GM19240 (cell line): Measurements from ENCODE around the gene ACAD11.
"Not testable (repeated sequence)": the region's sequence is repeated elsewhere in the genome, so short reads cannot be mapped to it uniquely, and the experiment has no call there.

ENCODE experiments used
- DNase-seq: peaks from one replicate; pipeline ENCODE4 v3.0.0; 2011; ENCODE audit warnings: low spot score; ENCODE audit not compliant: insufficient read length

The ACAD11 gene

DNA sequence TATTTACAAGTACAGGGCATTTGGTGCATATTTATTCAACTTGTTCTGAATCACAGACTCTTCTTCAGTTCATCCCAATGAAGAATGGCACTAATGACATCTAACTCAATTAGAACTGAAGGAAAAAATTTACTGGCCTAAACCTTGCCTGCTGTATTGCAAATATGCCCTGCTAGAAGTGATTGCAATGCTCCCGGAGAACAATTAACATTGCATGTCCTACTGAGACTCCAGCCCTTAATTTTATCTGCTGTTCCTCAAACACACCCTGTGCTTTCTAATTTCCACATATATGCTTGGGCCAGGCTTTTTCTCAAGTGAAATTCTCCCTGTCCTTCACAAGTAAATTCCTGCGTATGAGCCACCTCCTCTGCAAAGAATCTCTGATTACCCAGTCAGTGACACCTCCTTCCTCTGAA, 54.2 kb downstream of the ACAD11 start:
- no peak for DNase-seq

DNA sequence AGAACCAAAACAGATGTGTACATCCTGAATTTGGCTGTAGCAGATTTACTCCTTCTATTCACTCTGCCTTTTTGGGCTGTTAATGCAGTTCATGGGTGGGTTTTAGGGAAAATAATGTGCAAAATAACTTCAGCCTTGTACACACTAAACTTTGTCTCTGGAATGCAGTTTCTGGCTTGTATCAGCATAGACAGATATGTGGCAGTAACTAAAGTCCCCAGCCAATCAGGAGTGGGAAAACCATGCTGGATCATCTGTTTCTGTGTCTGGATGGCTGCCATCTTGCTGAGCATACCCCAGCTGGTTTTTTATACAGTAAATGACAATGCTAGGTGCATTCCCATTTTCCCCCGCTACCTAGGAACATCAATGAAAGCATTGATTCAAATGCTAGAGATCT, 59.0 kb downstream of the ACAD11 start:
- not testable (repeated sequence) for DNase-seq

DNA sequence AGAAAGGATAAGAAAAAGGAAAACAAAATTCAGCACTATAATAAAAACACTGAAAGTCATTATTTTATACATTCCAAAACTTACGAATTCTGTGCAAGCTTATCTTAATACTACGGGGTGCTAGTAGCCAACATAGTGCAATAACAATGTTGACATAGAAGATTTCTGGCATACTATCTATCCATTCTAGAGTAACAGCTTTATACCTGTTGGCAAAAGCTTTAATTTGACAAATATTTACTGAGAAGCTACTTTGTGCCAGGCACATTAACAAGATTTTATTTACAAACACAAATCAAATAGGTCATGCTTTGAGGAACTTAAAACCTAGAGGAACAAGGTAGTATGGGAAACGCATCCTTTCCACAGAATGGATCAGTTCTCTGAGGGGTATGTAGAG, 61.4 kb downstream of the ACAD11 start:
- no peak for DNase-seq

DNA sequence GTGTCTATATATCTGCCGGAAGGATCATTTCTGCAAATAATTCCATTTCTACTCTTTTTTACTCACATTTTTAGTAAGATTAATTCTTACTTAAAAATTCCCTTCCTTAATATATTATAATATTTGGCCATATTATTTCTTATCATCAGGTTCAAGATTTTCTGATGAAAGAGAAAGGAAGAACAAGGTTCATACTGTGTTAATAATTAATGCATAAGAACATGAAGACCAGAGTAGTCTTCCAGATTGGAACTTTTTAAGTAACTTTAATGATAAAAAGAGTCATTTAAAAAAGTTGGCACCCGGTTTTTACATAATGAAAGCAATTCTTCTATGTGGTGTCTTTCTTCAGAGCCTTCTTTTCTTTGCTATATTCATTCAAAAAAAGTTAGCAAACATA, 61.9 kb downstream of the ACAD11 start:
- DNase-seq, result no peak

DNA sequence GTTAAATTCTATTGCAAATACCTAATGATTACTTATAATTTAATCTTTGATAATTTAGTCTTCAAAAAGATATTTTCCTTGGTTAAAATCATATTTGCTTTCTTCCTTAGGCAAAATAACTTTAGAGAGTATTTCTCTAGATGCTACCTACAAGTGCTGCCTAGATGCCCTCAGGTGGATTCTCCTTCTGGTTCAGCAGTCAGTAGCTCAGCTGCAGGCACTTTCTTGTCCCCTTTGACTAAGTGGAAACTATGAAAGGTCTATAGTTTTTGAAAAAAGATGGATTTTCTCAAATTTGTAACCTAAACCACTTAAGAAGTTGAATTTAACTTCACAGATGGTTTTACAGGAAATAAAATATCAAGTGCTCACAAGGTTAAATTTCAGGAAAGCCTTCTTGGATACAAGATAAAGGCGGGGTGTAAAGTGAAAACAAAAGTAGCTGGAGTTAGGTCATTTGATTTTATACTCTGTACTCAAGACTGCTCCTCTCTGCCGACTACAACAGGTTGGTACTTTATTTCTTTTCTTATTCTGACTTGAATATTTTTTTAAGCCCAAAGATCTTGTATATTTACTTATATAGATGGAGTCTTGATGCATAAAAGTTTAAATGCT, 62.7 kb downstream of the ACAD11 start, which contains the start of gene ACKR4:
ACKR4 (plus strand) TSS at position 455 of the 618 bp plus-strand sequence. CDS start 3,128 bp downstream, outside the sequence.
- no peak for DNase-seq

DNA sequence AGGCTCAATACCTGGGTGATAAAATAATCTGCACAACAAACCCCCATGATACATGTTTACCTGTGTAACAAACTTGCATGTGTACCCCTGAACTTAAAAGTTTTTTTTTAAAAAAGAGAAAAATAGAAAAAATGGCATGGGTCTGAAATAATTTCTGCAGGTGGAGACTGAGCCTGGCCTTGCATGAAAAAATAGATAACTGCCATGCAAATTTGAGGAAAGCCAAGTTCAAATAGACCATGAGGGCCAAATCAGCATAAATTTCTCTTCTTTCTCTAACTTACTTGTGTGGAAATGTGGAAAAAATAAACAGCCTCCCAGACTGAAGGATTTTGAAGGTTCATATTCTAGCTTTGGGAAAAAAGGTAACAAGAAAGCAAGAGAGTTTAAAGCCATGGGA, 63.3 kb downstream of the ACAD11 start:
- no peak for DNase-seq

DNA sequence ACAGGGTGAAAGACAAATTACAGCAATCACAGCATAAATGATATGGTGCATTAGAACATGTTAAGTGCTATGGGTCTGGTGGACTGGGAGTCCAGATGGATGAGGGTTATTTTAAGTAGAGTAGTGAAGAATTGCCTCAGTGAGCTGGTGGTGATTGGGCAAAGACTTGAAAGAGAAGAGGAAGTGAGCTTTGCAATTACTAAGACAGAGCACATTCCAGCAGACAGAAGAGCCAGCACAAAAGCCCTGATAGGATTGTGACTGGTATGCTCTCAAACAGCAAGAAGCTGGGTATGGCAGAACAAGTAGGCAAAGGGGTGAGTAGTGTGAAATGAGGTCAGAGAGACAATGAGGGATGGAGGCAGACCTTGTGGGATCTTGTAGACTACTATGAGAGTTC, 64.6 kb downstream of the ACAD11 start:
- no peak for DNase-seq

DNA sequence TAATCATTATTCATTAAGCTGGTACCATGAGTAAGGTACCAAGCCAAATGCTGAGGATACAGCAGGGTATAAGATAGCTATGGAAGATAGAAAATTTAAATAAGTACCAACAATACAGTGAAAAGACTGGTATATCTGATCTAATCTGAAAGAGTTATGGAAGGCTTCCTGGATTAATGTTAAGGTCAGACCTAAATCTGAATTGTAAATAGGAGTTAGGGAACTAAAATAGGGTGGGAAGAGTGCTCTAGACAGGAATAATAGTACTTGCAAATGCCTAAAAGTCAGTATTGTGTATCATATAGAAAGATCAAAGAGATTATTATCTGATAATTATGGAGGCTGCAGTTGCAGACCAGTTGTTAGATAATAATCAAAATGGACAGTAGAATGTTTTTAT, 65.1 kb downstream of the ACAD11 start:
- no peak for DNase-seq

DNA sequence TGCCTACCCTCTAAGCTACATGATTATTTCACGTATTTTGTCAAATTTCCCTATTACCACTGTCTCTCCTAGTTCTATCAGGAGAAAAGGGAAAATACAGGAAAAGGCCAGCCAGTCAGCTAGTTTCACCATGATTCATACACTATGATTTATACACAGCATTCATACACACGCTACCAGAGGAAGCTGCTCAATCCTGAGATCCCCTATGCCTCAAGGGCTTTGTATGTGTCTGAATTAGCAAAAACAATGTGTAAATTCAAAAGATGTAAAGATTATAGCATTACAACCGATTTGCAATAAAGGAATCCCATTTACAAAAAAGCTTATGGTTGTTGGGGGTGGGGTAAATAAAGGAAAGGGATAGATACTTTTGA, 65.7 kb downstream of the ACAD11 start:
- DNase-seq, result no peak

DNA sequence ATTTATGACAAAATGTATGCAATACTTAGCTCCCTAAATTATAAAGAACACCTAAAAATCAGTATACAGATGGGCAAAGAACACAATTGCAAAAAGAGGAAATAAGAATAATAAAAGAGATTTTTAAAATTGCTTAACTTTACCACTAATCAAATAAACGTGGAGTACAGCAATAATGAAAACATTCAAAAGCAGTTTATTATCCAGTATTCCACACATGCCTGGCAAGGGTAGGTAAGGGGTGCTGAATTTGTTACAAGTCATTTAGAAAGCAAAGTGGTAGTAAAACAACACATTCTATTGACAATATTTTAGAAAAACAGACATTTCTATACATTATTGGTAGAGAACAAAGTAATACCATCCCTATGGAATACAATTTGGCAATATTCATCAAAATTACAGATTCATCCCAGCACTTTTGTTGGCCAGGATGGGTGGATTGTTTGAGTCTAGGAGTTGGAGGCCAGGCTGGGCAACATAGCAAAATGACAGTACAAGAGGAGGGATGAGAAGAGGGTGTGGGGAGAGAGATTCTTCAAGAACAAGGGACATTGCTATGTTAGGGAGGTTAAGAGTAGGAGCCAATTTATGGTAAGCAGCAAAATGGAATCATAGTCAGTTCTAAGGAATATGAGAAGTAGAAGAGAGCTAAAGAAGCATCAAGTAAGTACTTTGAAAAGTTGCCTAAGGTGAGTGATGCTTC, 66.2 kb downstream of the ACAD11 start:
- DNase-seq, result no peak

DNA sequence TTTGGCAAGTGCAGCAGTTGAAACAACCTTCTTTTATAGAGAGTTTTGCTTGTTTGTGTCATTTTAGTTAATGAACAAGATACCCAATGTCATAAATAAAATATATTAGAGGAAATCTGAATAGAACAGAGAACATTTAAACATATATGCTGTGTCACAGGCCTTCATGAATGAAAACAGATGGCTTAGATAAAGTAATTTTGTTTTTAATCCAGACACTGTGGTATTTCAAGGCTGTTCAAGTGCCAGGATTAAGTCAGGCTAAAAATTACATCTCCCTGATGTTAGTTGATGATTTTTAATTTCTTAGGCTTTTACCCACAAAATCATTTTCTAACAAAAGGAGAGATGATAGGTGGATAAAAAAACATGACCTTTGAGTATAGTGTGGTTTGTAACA, 67.4 kb downstream of the ACAD11 start:
- DNase-seq, result no peak

DNA sequence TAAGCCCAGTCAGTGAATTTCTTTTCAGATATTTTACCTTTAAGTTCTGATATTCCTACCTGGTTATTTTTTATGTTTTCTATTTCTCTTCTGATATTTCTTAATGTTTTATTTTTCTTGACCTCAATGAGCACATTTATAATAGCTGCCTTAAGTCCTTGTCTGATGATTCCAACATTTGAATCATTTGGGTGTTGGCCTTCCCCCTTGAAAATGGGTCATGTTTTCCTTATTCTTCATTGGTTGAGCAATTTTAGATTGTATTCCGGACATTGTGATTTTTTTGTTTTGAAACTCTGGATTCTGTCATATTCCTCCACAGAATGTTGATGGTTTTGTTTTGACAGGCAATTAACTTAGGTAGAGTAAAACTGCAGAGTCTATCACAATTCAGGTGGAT, 72.2 kb downstream of the ACAD11 start:
- DNase-seq, result no peak

DNA sequence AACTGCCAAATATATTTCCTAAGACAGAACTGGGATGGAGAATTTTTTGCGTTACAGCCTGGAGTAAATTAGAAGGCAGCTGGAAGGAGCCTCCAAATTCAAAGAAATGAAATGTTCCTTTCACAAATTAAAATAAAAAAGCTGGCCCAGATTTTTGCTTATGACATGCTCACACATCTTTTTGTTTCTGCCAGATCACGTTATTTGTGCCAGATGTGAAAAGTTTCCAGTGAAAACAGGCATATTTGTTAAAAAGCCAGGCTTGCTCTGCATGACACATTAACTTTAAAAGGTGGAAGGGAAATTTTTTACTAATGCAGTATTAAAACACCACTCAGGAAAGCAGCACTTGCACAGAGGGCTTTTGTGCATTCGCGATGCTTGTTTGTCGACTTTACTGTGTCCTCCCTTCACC, 85.8 kb downstream of the ACAD11 start:
- DNase-seq, result no peak

DNA sequence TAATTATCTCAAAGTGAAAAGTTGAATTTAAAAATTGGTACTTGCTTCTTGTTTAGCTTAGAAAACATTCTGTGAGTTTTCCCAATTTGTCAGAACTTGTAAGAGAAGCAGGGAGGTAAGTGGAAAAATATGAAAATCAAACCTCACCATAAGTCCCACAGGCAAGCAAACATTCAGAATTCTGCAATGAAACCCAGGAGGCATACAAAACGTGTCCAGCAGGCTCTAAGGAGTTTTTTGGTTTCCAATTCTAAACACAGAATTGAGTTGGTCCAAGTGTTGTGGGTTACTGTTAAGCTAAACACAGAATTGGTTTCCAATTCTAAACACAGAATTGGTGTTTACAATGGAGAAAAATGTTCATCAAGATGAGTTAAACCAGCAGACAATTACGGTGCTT, 89.6 kb downstream of the ACAD11 start:
- no peak for DNase-seq

DNA sequence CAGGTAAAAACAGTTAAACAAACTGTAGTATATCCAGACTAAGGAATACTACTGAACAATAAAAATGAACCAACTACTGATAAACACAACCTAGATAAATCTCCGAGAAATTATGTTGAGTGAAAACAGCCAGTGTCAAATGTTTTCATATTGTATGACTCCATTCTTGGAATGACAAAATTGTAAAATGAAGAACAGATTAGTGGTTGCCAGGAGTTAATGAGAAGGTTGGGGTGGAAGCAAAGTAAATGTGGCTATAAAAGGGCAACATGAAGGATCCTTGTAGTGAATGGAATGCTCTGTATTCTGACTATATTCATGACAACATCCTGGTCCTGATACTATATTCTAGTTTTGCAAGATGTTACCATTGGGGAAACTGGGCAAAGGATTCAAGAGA, 90.0 kb downstream of the ACAD11 start:
- no peak for DNase-seq

DNA sequence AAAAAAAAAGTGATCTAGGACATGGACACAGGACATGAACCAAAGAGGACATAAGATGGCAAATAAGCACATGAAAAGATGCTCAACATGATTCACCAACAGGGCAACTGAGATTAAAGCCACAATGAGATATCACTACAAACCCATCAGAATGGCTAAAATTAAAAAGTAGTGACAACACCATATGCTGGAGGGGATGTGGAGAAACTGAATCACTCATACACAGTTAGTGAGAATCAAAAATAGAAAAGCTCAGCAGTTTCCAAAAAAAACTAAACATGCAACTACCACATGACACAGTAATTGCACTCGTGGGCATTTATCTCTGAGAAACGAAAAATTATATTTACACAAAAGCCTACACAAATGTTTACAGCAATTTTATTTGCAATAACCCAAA, 90.5 kb downstream of the ACAD11 start:
- no peak for DNase-seq

DNA sequence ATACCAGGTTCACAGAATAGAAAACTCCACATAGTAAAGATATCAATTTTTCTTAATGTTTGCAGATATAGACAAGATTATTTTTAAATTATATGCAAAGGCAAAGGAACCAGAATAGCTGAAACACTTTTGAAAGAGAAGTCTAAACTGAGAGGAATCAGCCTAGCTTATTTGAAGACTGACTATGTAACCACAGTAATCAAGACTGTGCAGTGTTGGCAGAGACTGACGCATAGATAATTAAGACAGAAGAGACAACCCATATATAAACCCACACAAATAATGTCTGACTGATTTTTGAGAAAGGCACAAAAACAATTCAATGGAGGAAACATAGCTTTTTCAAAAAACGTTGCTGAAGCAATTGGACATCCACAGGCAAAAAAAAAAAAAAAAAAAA, 91.2 kb downstream of the ACAD11 start:
- DNase-seq, result no peak

DNA sequence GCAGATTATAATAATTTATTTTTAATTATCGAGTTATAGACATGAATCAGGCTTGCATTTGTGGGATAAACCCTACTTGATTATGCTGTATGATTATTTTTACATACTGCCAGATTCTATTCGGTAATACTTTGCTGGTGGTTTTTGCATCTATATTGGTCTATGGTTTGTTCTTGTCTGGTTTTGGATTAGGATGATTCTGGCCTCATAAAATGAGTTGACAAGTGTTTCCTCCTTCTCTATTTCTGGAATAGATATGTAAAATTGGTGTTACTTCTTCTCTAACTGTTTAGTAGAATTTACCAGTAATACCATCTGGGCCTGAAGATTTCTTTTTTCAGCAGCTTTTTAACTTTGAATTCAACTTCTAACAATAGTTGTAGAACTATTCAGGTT, 95.5 kb downstream of the ACAD11 start:
- DNase-seq, result no peak

DNA sequence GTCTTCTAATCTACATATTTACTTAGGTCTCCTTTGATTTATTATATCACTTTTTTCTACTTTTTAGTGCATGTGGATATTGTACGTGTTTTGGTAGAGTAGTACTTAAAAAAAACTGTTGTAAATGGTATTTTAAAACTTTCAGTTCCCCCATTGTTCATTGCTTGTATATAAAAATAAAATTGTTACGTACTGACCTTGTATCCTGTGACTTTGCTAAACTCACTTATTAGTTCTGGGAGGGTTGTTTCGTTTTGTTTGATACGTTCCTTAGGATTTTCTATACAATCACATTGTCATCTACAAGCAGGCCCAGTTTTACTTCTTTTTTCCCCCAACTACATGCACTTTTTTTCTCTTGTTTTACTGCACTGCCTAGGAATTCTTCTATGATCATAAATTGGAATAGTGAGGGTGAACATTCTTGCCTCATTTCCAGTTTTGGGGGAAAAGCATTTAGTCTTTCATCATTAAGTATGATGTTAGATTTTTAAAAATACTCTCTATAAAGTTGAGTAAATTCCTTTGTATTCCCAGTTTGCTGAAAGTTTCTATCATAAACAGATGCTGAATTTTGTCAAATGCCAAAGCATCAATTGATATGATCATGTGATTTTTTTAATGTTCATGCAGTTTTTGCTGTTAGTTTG, 96.1 kb downstream of the ACAD11 start:
- no peak for DNase-seq

DNA sequence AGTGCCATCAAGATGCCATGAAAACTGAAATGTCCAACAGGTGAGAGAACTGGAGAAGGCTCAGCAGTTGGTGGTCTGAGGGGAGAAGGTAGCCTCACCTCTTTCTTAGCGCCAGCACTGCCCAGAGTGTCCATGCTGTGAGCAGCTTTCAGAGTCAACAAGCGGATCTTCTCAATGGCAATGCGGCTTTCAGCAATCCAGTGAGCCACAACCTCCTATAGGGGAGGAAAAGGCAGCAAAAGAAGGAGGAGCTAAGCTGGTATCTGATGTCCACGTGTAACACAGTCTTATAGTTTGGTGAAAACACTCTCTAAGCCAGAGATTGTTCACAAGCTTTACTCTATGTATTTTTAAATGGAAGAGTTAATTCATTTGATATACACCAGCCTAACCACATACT, 98.6 kb downstream of the ACAD11 start:
- DNase-seq, result no peak

DNA sequence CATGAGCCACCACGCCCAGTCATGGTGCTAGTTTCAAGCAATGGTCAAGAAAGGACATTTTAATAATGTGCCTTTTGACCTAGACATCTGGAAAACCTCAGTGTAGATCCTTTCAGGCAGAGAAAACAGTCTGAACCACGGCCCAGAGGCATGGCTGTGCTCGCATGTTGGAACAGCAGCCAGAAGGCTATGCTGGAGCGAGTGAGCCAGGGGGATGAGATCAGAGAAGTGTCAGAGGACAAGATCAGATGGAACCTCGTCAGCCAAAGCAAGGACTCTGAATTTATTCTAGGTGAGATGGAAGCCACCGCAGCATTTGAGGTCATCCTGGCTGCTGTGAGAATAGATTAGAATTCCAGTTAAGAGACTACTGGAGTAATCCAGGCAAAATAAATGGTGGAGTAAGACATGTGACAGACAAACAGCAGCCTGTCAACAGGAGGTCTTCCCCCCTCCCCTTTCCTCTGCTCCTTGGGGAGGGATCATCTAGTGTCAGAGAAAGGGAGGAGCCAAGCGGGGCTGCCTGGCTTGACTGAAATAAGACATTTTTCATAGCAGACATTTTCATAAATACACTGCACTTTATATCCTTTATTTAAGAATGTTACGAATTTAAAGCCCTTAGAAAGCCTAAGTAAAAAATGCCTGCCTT, 103.0 kb downstream of the ACAD11 start:
- DNase-seq, result no peak

DNA sequence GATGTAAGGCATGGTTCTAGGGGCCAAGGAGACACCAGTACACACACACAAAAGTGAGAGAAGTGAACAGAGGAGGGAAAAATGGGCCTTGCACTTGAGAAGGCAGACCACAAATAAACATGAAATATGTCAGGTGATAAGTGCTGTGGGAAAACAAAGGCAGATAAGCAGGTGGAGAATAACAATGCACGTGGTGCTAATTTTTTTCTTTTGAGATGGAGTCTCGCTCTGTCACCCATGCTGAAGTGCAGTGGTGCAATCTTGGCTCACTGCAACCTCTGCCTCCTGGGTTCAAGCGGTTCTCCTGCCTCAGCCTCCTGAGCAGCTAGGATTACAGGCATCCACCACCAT, 103.6 kb downstream of the ACAD11 start:
- not testable (repeated sequence) for DNase-seq
